ENCODE measurements around the gene FADS3. TPM values are rescaled to one million over a fixed set of nuclear protein-coding genes. Genes with fewer than 3 reads are reported as not detected.

The FADS3 gene
- total and polyA plus RNA-seq, 2 donors (not counting 1 experiment from before 2014, with no cell fraction given) = 79.9 to 224 TPM

- Histone ChIP-seq H3K4me2 (ENCODE audit: extremely low read depth, insufficient read depth, low read length) (peak overlapping the region; percentile 53), H3K79me2 (ENCODE audit: control insufficient read depth, insufficient read depth, low read length) (no peaks in the 10 kb centered on the region), H3K36me3 (ENCODE audit: control insufficient read depth, insufficient read depth, low read length) (no peaks in the 10 kb centered on the region), H3K9me3 (ENCODE audit: control insufficient read depth, insufficient read depth, low read depth, low read length) (no peaks in the 10 kb centered on the region), H3K4me3 (replicated peaks in 1 of 4; ENCODE audit: control extremely low read depth in 1 of 4, insufficient read depth in 1 of 4, low read depth in 3 of 4, low read length in 4 of 4) (peak overlapping the region in 1 of 4 experiments; percentile 18), H2AFZ (ENCODE audit: low read length) (peak overlapping the region; percentile 41), H3K9ac (ENCODE audit: insufficient read depth, low read length) (peak overlapping the region; percentile 3), H3K27me3 (ENCODE audit: control insufficient read depth, insufficient read depth, low read length) (peaks cover 8% of the 10 kb centered on the region), H3K27ac (ENCODE audit: insufficient read depth, low read length) (peak overlapping the region; percentile 24), H3K4me1 (ENCODE audit: control insufficient read depth, extremely low read depth, insufficient read depth, low read length) (peaks cover 18% of the 10 kb centered on the region), H4K20me1 (ENCODE audit: control insufficient read depth, extremely low read depth, insufficient read depth, low read length) (no peaks in the 10 kb centered on the region)
- TF ChIP-seq EZH2 (IDR thresholded peaks at IDR 0.05; ENCODE audit: low read length, missing control alignments) = no peak
- DNase-seq (ENCODE audit: low read depth in 2 of 2) = peak; percentile 43 to 73
Measured at GRCh38 chr11:61923166-61924063, 32.1 kb upstream of the FADS3 start.

DNA sequence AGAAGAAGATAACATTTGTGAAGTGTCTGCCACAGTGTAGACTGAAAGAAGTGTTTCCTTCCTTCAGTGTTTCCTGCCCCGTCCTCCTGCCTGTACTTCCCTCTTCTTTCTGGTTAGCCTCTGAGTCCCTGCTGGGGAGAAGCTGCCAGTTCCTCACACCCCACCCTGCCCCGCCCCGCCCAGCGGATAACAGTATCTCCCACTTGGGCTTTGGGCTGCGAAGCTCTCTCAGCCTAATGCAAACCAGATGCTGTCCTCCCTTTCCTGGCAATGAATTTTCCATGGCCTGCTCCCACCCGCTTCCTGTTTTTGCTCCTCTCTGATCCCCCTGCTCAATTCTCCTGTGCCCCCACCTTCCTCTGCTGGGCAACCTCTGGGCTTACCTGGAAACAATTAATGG lies 31.2 kb upstream of the FADS3 start:
- peak; percentile 51 to 82 for DNase-seq (ENCODE audit: low read depth in 2 of 2)
- Histone ChIP-seq H4K20me1 (ENCODE audit: control insufficient read depth, extremely low read depth, insufficient read depth, low read length) (no peaks in the 10 kb centered on the region), H3K4me2 (ENCODE audit: extremely low read depth, insufficient read depth, low read length) (peak overlapping the region; percentile 21), H3K9ac (ENCODE audit: insufficient read depth, low read length) (no peak overlapping the region), H3K4me1 (ENCODE audit: control insufficient read depth, extremely low read depth, insufficient read depth, low read length) (peaks cover 19% of the 10 kb centered on the region), H3K9me3 (ENCODE audit: control insufficient read depth, insufficient read depth, low read depth, low read length) (no peaks in the 10 kb centered on the region), H2AFZ (ENCODE audit: low read length) (no peak overlapping the region), H3K27ac (ENCODE audit: insufficient read depth, low read length) (peak overlapping the region; percentile 24), H3K36me3 (ENCODE audit: control insufficient read depth, insufficient read depth, low read length) (no peaks in the 10 kb centered on the region), H3K4me3 (replicated peaks in 1 of 4; ENCODE audit: control extremely low read depth in 1 of 4, insufficient read depth in 1 of 4, low read depth in 3 of 4, low read length in 4 of 4) (no peak overlapping the region), H3K27me3 (ENCODE audit: control insufficient read depth, insufficient read depth, low read length) (peaks cover 8% of the 10 kb centered on the region), H3K79me2 (ENCODE audit: control insufficient read depth, insufficient read depth, low read length) (no peaks in the 10 kb centered on the region)
- no peak for TF ChIP-seq EZH2 (IDR thresholded peaks at IDR 0.05; ENCODE audit: low read length, missing control alignments)
- no peak for TF ChIP-seq CTCF (conservative IDR thresholded peaks at IDR 0.05 in 1 of 2, IDR thresholded peaks at IDR 0.05 in 1 of 2; ENCODE audit: low read depth in 1 of 2, low read length in 2 of 2)

DNA sequence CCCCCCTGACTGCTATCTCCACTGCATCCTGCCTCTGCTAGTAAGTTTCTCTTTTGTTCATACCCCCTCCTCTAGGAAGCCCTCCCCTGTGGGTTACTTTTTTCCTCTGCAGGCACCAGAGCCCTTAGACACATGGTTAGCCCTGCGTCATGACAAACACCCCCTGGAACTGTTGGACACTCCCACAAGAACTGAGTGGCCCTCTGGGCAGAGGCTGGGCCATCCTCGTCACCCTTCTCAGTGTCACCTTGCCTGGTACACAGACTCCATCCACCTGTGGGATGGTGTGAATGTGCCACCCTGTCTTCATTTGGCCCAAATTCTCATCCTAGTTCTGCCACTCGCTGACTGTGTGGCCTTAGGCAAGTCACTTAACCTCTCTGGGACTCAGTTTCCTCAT lies 30.1 kb upstream of the FADS3 start:
- H3K4me1 ChIP-seq (ENCODE audit: control insufficient read depth, extremely low read depth, insufficient read depth, low read length) = peaks cover 19% of the 10 kb centered on the region
- no peak for TF ChIP-seq EZH2 (IDR thresholded peaks at IDR 0.05; ENCODE audit: low read length, missing control alignments)
- no peak for TF ChIP-seq CTCF (conservative IDR thresholded peaks at IDR 0.05 in 1 of 2, IDR thresholded peaks at IDR 0.05 in 1 of 2; ENCODE audit: low read depth in 1 of 2, low read length in 2 of 2)
- H2AFZ ChIP-seq (ENCODE audit: low read length) = no peak overlapping the region
- no peak for DNase-seq (ENCODE audit: low read depth in 2 of 2)
- no peaks in the 10 kb centered on the region for H4K20me1 ChIP-seq (ENCODE audit: control insufficient read depth, extremely low read depth, insufficient read depth, low read length)
- no peaks in the 10 kb centered on the region for H3K36me3 ChIP-seq (ENCODE audit: control insufficient read depth, insufficient read depth, low read length)
- H3K27ac ChIP-seq (ENCODE audit: insufficient read depth, low read length) = no peak overlapping the region
- H3K9me3 ChIP-seq (ENCODE audit: control insufficient read depth, insufficient read depth, low read depth, low read length) = no peaks in the 10 kb centered on the region
- no peak overlapping the region for H3K4me2 ChIP-seq (ENCODE audit: extremely low read depth, insufficient read depth, low read length)
- no peak overlapping the region for H3K9ac ChIP-seq (ENCODE audit: insufficient read depth, low read length)
- H3K4me3 ChIP-seq (replicated peaks in 1 of 4; ENCODE audit: control extremely low read depth in 1 of 4, insufficient read depth in 1 of 4, low read depth in 3 of 4, low read length in 4 of 4) = no peak overlapping the region
- H3K79me2 ChIP-seq (ENCODE audit: control insufficient read depth, insufficient read depth, low read length) = no peaks in the 10 kb centered on the region
- H3K27me3 ChIP-seq (ENCODE audit: control insufficient read depth, insufficient read depth, low read length) = peaks cover 8% of the 10 kb centered on the region

Data from fibroblast of lung (primary cell).